ENCODE data around the gene SNIP1.
A peak's percentile ranks its signal among the peaks of the same experiment; 100 is the strongest.

The SNIP1 gene

DNA sequence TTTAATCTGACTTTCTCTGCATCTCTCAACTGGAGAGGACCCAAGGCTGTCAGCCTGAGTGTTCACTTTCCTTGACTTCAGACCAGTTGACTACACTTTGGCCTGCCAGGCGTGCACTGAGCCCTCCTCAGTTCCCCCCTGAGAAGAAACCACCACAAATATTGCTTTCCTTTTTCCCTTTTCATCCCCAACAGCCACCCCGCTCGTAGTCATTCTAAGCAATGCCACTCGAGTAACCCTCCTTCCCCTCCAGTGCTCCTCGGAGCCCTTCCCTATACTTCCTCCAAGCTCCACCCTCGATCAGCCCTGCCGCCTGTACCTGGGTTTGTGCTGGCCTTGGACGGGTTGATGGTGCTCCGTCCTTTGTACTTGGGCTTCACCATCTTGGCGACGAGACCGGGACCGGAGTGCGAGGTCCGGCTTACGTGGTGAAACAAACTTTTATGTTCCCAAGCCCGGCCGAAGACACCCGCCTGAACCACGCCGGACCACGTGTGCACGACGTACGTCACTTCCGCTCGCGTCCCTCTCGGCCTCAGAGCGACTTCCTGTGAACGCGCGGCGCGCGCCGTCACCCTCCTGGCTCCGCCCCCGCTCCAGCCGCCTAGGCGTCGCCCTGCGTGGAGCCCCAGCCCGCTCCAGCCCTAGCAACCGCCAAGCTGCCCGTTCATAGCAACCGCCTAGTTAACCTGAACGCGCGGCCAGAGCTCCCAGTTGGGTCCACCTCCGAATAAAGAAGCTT lies 41.5 kb upstream of the SNIP1 start, which contains the start of gene GNL2 (continued):
- TF ChIP-seq ZNF26 (tag by site-specific recombination; IDR thresholded peaks at IDR 0.05) (no peak), PRDM1 (tag by site-specific recombination; IDR thresholded peaks at IDR 0.05) (0 out of 2 replicates have a peak, but pooled peaks have one; percentile 33), EGR2 (tag by site-specific recombination; IDR thresholded peaks at IDR 0.05; ENCODE audit: low read depth) (peak; percentile 36; the same call in 1 of the 2 replicates), KLF1 (tag by site-specific recombination; IDR thresholded peaks at IDR 0.05) (no peak; the same call in none of the 2 replicates), PBX3 (CRISPR knock-in tag; IDR thresholded peaks at IDR 0.05) (no peak), ZNF629 (tag by site-specific recombination; IDR thresholded peaks at IDR 0.05) (peak; percentile 94), ZBTB20 (tag by site-specific recombination; IDR thresholded peaks at IDR 0.05) (peak; percentile 38; the same call in 1 of the 2 replicates), ZNF280C (tag by site-specific recombination; IDR thresholded peaks at IDR 0.05) (no peak), KLF17 (tag by site-specific recombination; IDR thresholded peaks at IDR 0.05) (peak; percentile 22; the same call in 1 of the 2 replicates), ZNF843 (tag by site-specific recombination; IDR thresholded peaks at IDR 0.05) (0 out of 2 replicates have a peak, but pooled peaks have one; percentile 47), ZSCAN30 (tag by site-specific recombination; IDR thresholded peaks at IDR 0.05) (no peak), ZBTB8A (tag by site-specific recombination; IDR thresholded peaks at IDR 0.05) (peak; percentile 72)
- TF ChIP-seq, protein P1, sequence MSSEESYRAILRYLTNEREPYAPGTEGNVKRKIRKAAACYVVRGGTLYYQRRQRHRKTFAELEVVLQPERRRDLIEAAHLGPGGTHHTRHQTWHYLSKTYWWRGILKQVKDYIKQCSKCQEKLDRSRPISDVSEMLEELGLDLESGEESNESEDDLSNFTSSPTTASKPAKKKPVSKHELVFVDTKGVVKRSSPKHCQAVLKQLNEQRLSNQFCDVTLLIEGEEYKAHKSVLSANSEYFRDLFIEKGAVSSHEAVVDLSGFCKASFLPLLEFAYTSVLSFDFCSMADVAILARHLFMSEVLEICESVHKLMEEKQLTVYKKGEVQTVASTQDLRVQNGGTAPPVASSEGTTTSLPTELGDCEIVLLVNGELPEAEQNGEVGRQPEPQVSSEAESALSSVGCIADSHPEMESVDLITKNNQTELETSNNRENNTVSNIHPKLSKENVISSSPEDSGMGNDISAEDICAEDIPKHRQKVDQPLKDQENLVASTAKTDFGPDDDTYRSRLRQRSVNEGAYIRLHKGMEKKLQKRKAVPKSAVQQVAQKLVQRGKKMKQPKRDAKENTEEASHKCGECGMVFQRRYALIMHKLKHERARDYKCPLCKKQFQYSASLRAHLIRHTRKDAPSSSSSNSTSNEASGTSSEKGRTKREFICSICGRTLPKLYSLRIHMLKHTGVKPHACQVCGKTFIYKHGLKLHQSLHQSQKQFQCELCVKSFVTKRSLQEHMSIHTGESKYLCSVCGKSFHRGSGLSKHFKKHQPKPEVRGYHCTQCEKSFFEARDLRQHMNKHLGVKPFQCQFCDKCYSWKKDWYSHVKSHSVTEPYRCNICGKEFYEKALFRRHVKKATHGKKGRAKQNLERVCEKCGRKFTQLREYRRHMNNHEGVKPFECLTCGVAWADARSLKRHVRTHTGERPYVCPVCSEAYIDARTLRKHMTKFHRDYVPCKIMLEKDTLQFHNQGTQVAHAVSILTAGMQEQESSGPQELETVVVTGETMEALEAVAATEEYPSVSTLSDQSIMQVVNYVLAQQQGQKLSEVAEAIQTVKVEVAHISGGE (tag by site-specific recombination; conservative IDR thresholded peaks at IDR 0.05; ENCODE audit: low read depth) = peak; percentile 93

GRCh38 chr1:37593726-37594125 lies 39.6 kb upstream of the SNIP1 start:
- ChIA-PET POLR2A (interaction anchor here (1.6 kb wide), 1 partner anchor 89 kb away, joined by 3 read pairs; no protein-coding TSS in a partner anchor), CTCF (interaction anchor here (1.8 kb wide), 1 partner anchor 10 kb away, joined by 7 read pairs; no protein-coding TSS in a partner anchor)
- no peak overlapping the region for H3K27ac ChIP-seq (ENCODE audit: extremely low read depth, low read depth, low read length)
- H3K4me1 ChIP-seq (ENCODE audit: control insufficient read depth, insufficient read depth, low read length) = peaks cover 5% of the 10 kb centered on the region; the same call in 1 of the 2 replicates
- H3K4me3 ChIP-seq (ENCODE audit: low read depth, low read length) = no peak overlapping the region
- H3K36me3 ChIP-seq (ENCODE audit: control insufficient read depth in 2 of 2, insufficient read depth in 1 of 2, low read length in 2 of 2) = peaks cover 20 to 51% of the 10 kb centered on the region in 2 experiments
- TF ChIP-seq SCRT1 (tag by site-specific recombination; IDR thresholded peaks at IDR 0.05; ENCODE audit: borderline replicate concordance) = peak; percentile 83
- TF ChIP-seq SCRT2 (tag by site-specific recombination; IDR thresholded peaks at IDR 0.05) = peak; percentile 95
- no peak for TF ChIP-seq ZFHX2 (tag by site-specific recombination; conservative IDR thresholded peaks at IDR 0.05)
- TF ChIP-seq ZNF558 (tag by site-specific recombination; IDR thresholded peaks at IDR 0.05) = no peak
- no peaks in the 10 kb centered on the region for H3K9me3 ChIP-seq (ENCODE audit: control insufficient read depth, insufficient read depth, low read depth, low read length)

Data from HEK293 (cell line).